ENCODE data around the gene NTM. TPM values are rescaled to one million over a fixed set of nuclear protein-coding genes. Genes with fewer than 3 reads are reported as not detected.

NTM gene
- total and polyA plus RNA-seq, 9 donors, result 0.16 to 8.5 (median 0.55) TPM; not detected in 3

DNA sequence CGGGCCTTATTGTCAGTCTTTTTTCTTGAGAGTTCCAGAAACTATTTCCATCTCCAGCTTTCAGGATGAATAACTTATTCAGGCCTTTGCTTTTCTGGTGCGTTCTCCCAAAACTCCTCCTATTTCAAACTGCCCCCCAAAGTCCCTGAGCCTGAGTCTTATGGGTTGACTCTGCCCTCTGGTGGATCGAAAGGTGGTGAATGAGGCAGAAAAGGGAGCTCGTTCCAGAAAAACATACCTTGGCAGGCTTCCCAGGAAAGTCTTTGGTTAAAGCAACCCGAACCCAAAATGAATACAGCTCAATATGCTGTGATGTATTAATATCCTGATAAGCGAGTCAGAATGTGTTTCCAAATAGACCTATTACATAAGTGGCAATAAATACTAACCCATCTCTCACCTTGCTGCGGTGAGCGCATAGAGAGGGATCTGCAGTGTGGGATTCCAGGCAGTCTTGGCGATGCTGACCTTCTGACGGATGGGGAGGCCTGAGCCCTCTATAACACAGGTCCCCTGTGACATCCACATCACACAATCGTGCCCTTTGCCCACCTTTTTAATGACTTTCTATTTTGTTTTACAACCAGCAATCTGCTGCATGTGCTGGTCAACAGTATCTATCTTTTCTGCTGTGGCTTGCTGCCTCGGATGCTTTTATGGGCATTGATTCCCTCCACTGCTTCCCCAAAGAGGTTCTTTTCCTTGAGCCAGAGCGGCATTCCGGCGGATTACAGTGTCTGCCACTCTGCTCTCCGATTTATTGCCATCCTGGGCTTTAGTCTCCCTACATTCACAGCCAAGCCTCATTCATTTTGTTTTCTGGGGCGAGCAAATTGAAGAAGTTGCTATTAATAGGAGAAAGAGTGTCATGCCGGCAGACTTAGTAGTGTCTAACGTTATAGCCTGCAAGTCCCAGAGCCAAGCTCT is 756.8 kb downstream of the NTM start:
- TF ChIP-seq POLR2A (IDR thresholded peaks at IDR 0.05), result no peak
- TF ChIP-seq, protein P1, sequence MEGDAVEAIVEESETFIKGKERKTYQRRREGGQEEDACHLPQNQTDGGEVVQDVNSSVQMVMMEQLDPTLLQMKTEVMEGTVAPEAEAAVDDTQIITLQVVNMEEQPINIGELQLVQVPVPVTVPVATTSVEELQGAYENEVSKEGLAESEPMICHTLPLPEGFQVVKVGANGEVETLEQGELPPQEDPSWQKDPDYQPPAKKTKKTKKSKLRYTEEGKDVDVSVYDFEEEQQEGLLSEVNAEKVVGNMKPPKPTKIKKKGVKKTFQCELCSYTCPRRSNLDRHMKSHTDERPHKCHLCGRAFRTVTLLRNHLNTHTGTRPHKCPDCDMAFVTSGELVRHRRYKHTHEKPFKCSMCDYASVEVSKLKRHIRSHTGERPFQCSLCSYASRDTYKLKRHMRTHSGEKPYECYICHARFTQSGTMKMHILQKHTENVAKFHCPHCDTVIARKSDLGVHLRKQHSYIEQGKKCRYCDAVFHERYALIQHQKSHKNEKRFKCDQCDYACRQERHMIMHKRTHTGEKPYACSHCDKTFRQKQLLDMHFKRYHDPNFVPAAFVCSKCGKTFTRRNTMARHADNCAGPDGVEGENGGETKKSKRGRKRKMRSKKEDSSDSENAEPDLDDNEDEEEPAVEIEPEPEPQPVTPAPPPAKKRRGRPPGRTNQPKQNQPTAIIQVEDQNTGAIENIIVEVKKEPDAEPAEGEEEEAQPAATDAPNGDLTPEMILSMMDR (IDR thresholded peaks at IDR 0.05), result no peak
- TF ChIP-seq EP300 (IDR thresholded peaks at IDR 0.05), result no peak
- no peak overlapping the region for H3K27ac ChIP-seq
- H3K4me1 ChIP-seq (ENCODE audit: insufficient read depth), result peaks cover 4% of the 10 kb centered on the region
- H3K4me3 ChIP-seq, result no peak overlapping the region
- 29 to 34% (median 32%) methylated on average over 19 of the region's 19 CpGs for whole genome bisulfite sequencing, 3 donors
- H3K36me3 ChIP-seq, result no peaks in the 10 kb centered on the region
- no peaks in the 10 kb centered on the region for H3K27me3 ChIP-seq
- H3K9me3 ChIP-seq, result no peaks in the 10 kb centered on the region
- intact Hi-C loops (cut with DNase I), result no loop called here
- DNase-seq, result peak in 1 of 5 donors; percentile 23

DNA sequence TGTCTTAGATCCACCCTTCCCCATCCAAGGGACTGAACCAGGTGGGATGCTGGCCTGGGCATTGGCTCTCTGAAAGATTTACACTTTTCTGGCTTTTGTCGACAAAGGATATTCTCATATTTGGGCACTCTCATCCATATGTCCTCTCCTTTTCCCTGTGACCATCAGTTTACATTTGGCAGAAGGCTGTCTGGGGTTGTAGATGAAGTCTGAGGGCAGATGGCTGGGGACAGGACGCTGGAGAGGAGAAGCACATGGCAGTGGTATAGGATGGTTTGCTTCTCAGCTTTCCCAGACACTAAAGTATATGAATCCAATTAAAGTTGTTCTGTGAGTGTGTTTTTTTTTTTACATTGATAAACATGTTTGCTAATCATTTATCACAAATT is 757.5 kb downstream of the NTM start:
- no peak for DNase-seq
- Histone ChIP-seq H3K9me3 (no peaks in the 10 kb centered on the region), H3K27ac (no peak overlapping the region), H3K27me3 (no peaks in the 10 kb centered on the region), H3K36me3 (no peaks in the 10 kb centered on the region), H3K4me1 (ENCODE audit: insufficient read depth) (peaks cover 4% of the 10 kb centered on the region), H3K4me3 (no peak overlapping the region)
- intact Hi-C loops (cut with DNase I), result no loop called here
- TF ChIP-seq EP300 (IDR thresholded peaks at IDR 0.05) (no peak), POLR2A (IDR thresholded peaks at IDR 0.05) (no peak)
- TF ChIP-seq, protein P1 (IDR thresholded peaks at IDR 0.05), result no peak
- WGBS, 3 donors, result 73 to 92% (median 80%) methylated on average over 2 of the region's 2 CpGs

DNA sequence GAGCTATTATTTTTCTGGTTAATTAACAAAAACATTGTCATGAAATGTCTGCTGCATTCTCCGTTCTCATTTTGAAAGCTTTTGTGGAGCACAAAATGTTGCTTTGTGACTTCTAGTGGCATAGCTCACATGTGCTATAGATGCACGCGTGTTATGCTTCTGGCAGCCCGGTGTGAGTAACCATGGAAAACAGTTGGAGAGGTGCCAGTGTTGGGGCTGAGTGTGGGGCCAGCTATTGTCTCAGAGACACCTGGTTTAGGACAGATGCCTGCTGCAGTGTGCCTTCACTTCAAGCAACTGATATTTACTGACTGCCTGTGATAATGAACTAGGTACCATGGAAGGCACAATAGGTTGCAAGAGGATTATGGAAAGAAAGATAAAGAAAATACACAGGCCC is 760.6 kb downstream of the NTM start:
- WGBS, 3 donors, result 72 to 79% (median 77%) methylated on average over 4 of the region's 4 CpGs
- H3K9me3 ChIP-seq, result no peaks in the 10 kb centered on the region
- H3K36me3 ChIP-seq, result no peaks in the 10 kb centered on the region
- TF ChIP-seq, protein P1 (IDR thresholded peaks at IDR 0.05), result no peak
- TF ChIP-seq POLR2A (IDR thresholded peaks at IDR 0.05) (no peak), EP300 (IDR thresholded peaks at IDR 0.05) (no peak)
- no peak for DNase-seq
- no peak overlapping the region for H3K4me3 ChIP-seq
- H3K27ac ChIP-seq, result no peak overlapping the region
- H3K27me3 ChIP-seq, result no peaks in the 10 kb centered on the region
- intact Hi-C loops (cut with DNase I), result no loop called here
- H3K4me1 ChIP-seq (ENCODE audit: insufficient read depth), result peaks cover 2% of the 10 kb centered on the region

DNA sequence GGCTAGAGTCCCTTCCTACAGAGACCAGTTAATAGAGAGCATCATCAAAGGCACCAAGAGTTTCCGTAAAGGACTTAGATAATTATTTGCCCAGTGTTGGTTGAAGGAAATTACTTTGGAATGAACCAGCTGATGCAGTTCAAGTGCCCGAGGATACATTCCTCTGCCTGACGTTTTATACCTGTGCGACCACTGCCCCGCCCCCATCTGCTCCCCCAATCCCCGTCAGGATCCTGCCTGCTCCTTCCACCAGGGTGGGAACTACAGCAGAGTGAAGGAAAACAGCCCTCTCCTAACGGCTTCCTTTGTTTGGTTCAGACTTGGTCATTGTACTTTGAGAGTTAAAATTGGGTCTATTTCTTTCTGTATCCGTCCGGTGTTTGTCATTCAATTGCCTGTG is 761.5 kb downstream of the NTM start:
- no peak for DNase-seq
- Histone ChIP-seq H3K27me3 (no peaks in the 10 kb centered on the region), H3K4me1 (ENCODE audit: insufficient read depth) (peaks cover 2% of the 10 kb centered on the region), H3K27ac (no peak overlapping the region), H3K9me3 (no peaks in the 10 kb centered on the region), H3K36me3 (no peaks in the 10 kb centered on the region), H3K4me3 (no peak overlapping the region)
- TF ChIP-seq EP300 (IDR thresholded peaks at IDR 0.05), result no peak
- TF ChIP-seq POLR2A (IDR thresholded peaks at IDR 0.05), result no peak
- TF ChIP-seq, protein P1 (IDR thresholded peaks at IDR 0.05), result no peak
- intact Hi-C loops (cut with DNase I), result no loop called here
- WGBS, 3 donors, result 49 to 54% (median 49%) methylated on average over 9 of the region's 9 CpGs
